ENCODE data around the gene CGN.

GRCh38 chr1:151509350-151510019 is 1.7 kb upstream of the CGN start:
- TF ChIP-seq, protein P1, sequence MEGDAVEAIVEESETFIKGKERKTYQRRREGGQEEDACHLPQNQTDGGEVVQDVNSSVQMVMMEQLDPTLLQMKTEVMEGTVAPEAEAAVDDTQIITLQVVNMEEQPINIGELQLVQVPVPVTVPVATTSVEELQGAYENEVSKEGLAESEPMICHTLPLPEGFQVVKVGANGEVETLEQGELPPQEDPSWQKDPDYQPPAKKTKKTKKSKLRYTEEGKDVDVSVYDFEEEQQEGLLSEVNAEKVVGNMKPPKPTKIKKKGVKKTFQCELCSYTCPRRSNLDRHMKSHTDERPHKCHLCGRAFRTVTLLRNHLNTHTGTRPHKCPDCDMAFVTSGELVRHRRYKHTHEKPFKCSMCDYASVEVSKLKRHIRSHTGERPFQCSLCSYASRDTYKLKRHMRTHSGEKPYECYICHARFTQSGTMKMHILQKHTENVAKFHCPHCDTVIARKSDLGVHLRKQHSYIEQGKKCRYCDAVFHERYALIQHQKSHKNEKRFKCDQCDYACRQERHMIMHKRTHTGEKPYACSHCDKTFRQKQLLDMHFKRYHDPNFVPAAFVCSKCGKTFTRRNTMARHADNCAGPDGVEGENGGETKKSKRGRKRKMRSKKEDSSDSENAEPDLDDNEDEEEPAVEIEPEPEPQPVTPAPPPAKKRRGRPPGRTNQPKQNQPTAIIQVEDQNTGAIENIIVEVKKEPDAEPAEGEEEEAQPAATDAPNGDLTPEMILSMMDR (IDR thresholded peaks at IDR 0.05) = no peak
- TF ChIP-seq POLR2A (IDR thresholded peaks at IDR 0.05) = no peak
